Uterus (tissue), 2 donors: ENCODE measurements around the gene CC2D1A.

Source experiments
- POLR2A ChIP-seq, 2 donors: fragments of 450-650 bp; IDR thresholded peaks; one replicate each; pipeline ENCODE4 v1.6.1; 2016; ENCODE audit warnings: antibody characterized with exemption in 2 of 2, mild to moderate bottlenecking in 1 of 2, moderate library complexity in 1 of 2
- TF ChIP-seq, protein P1 (sequence below), 4 experiments: fragments of 200-600 bp in 2 of 4; fragments of 450-650 bp in 2 of 4; sonication (generic) in 2 of 4; IDR thresholded peaks; one replicate each; pipeline ENCODE4 v1.5.1; 2016 to 2019; ENCODE audit warnings: antibody characterized with exemption in 4 of 4, mild to moderate bottlenecking in 2 of 4, moderate library complexity in 1 of 4

DNA sequence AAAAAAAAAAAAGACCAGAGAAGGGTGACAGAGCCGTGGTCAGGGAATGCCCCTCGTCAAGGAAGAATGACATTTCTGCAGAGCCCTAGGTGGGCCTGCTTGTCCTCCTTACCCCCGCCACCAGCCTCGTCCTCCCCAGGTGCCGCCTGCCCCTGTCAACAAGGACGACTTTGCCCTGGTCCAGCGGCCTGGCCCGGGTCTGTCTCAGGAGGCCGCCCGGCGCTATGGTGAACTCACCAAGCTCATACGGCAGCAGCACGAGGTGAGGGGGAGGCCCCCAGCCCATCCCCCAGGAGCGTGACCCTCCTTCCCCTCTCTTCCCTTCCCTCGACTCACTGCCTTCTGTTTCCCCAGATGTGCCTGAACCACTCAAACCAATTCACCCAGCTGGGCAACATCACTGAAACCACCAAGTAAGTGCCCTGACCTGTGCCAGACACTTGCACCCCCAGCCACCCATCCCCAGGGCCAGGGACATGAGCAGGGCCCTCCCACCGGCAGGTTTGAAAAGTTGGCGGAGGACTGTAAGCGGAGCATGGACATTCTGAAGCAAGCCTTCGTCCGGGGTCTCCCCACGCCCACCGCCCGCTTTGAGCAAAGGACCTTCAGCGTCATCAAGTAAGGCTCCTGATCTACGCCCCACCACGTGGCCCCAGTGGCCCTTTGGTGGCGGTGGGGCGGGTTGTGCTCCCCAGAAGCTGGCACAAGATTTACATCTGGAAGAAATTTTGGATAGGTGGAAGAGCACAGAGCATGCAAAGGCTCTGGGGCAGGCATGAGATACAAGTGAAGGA lies 17.4 kb downstream of the CC2D1A start:
- TF ChIP-seq, protein P1, sequence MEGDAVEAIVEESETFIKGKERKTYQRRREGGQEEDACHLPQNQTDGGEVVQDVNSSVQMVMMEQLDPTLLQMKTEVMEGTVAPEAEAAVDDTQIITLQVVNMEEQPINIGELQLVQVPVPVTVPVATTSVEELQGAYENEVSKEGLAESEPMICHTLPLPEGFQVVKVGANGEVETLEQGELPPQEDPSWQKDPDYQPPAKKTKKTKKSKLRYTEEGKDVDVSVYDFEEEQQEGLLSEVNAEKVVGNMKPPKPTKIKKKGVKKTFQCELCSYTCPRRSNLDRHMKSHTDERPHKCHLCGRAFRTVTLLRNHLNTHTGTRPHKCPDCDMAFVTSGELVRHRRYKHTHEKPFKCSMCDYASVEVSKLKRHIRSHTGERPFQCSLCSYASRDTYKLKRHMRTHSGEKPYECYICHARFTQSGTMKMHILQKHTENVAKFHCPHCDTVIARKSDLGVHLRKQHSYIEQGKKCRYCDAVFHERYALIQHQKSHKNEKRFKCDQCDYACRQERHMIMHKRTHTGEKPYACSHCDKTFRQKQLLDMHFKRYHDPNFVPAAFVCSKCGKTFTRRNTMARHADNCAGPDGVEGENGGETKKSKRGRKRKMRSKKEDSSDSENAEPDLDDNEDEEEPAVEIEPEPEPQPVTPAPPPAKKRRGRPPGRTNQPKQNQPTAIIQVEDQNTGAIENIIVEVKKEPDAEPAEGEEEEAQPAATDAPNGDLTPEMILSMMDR (IDR thresholded peaks at IDR 0.05) = no peak
- no peak for TF ChIP-seq POLR2A (IDR thresholded peaks at IDR 0.05)
